WI38 (cell line): ENCODE data around the gene E2F7.
A peak's percentile ranks its signal among the peaks of the same experiment; 100 is the strongest.

ENCODE experiments used
- H3K4me3 ChIP-seq: 2 replicates; pipeline ENCODE4 v1.5.1; 2011; ENCODE audit warnings: low read depth, mild to moderate bottlenecking, control low read depth, low read length
- CTCF ChIP-seq: IDR thresholded peaks from 2 replicates; pipeline ENCODE4 v1.5.1; 2012; ENCODE audit warnings: low read depth, mild to moderate bottlenecking, control low read depth, low read length

The E2F7 gene

GRCh38 chr12:77049767-77050353, 15.5 kb downstream of the E2F7 start:
- H3K4me3 ChIP-seq = no peak overlapping the region
- peak; percentile 43; the same call in 1 of the 2 replicates for TF ChIP-seq CTCF

- H3K4me3 ChIP-seq = no peak overlapping the region
- no peak for TF ChIP-seq CTCF
Observed at GRCh38 chr12:77047341-77048109, 17.8 kb downstream of the E2F7 start.

GRCh38 chr12:77046468-77046867, 18.9 kb downstream of the E2F7 start:
- no peak overlapping the region for H3K4me3 ChIP-seq
- TF ChIP-seq CTCF = no peak

- TF ChIP-seq CTCF = no peak
Observed at GRCh38 chr12:77045183-77045582, 20.2 kb downstream of the E2F7 start.

GRCh38 chr12:77044721-77045120, 20.6 kb downstream of the E2F7 start:
- H3K4me3 ChIP-seq = no peak overlapping the region
- no peak for TF ChIP-seq CTCF

More at GRCh38 chr12:77045183-77045582, 20.2 kb downstream of the E2F7 start:
- H3K4me3 ChIP-seq = no peak overlapping the region

GRCh38 chr12:77042833-77043232, 22.5 kb downstream of the E2F7 start:
- no peak overlapping the region for H3K4me3 ChIP-seq
- no peak for TF ChIP-seq CTCF

- no peak overlapping the region for H3K4me3 ChIP-seq
- TF ChIP-seq CTCF = no peak
Observed at GRCh38 chr12:77040231-77040630, 25.1 kb downstream of the E2F7 start.
